Keratinocyte (primary cell): ENCODE results near the gene ARHGAP15.

Source experiments
- EZH2 ChIP-seq: IDR thresholded peaks from one replicate; pipeline ENCODE4 v1.6.1; 2012; ENCODE audit warnings: inconsistent platforms, mild to moderate bottlenecking, low read length, moderate library complexity
- TF ChIP-seq, protein P1 (sequence below), 3 experiments: IDR thresholded peaks in 1 of 3; conservative IDR thresholded peaks in 1 of 3; optimal IDR thresholded peaks in 1 of 3; 2 replicates in 2 of 3; 3 replicates in 1 of 3; pipeline versions ENCODE3 to v1.5.1; 2011; ENCODE audit warnings: low read length in 3 of 3, mild to moderate bottlenecking in 3 of 3, moderate library complexity in 2 of 3, control low read depth in 1 of 3, inconsistent platforms in 1 of 3; ENCODE audit not compliant: insufficient read depth in 2 of 3; ENCODE audit errors: extremely low read depth in 1 of 3

GRCh38 chr2:143473820-143474219 lies 344.6 kb downstream of the ARHGAP15 start:
- TF ChIP-seq, protein P1, sequence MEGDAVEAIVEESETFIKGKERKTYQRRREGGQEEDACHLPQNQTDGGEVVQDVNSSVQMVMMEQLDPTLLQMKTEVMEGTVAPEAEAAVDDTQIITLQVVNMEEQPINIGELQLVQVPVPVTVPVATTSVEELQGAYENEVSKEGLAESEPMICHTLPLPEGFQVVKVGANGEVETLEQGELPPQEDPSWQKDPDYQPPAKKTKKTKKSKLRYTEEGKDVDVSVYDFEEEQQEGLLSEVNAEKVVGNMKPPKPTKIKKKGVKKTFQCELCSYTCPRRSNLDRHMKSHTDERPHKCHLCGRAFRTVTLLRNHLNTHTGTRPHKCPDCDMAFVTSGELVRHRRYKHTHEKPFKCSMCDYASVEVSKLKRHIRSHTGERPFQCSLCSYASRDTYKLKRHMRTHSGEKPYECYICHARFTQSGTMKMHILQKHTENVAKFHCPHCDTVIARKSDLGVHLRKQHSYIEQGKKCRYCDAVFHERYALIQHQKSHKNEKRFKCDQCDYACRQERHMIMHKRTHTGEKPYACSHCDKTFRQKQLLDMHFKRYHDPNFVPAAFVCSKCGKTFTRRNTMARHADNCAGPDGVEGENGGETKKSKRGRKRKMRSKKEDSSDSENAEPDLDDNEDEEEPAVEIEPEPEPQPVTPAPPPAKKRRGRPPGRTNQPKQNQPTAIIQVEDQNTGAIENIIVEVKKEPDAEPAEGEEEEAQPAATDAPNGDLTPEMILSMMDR (optimal IDR thresholded peaks at IDR 0.05 in 1 of 3, IDR thresholded peaks at IDR 0.05 in 1 of 3, conservative IDR thresholded peaks at IDR 0.05 in 1 of 3; ENCODE audit: extremely low read depth in 1 of 3, insufficient read depth in 2 of 3, low read length in 3 of 3): no peak
- TF ChIP-seq EZH2: no peak
